Stimulated activated CD8-positive, alpha-beta memory T cell treated with anti-CD3 and anti-CD28 coated beads, Interleukin-15, amount 100 ng/mL, for 24 hours (primary cell): ENCODE results near the gene KRTAP10-9.
"Not testable (repeated sequence)": the region's sequence is repeated elsewhere in the genome, so short reads cannot be mapped to it uniquely, and the experiment has no call there.

Source experiments
- DNase-seq: peaks from one replicate; pipeline ENCODE4 v3.0.0-alpha.2; 2020; ENCODE audit warnings: low read depth

KRTAP10-9 gene

DNA sequence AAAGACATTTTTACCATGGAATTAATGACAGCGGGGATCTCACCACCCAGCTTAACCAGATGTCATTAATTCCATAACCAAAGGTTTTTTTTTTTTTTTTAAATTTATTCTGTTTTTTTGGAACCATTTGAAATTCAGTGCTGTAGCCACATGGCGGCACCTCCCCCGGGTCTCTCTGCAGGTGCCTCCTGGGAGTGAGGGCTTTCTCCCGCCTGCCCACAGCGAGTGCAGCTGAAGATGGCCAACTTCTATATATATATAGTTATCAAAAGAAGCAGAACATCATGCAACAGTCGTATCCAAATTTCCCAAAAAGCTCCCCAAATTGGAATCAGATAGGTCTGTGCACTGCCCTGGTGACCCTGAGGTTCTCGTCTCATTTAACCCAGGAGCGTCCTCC, 11.4 kb upstream of the KRTAP10-9 start:
- DNase-seq, result no peak

GRCh38 chr21:44615911-44616590, 10.8 kb upstream of the KRTAP10-9 start:
- DNase-seq, result no peak

DNA sequence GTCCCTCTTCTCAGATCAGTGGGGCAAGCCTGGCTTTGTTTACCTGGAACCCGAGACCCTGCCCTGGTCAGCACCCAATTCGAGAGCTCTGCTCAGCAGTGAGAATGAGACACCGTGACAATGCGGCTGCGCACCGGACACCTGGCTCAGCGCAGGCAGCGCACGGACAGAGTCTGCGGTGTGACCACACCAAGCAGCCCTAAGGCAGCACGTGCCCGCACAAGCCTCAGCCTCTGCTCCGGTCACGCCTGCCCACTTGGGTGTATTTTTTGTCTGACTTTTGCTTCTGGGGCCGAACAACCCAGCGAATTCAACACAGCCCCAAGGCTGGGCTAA, 10.3 kb upstream of the KRTAP10-9 start:
- DNase-seq, result no peak

GRCh38 chr21:44617071-44617501, 9.8 kb upstream of the KRTAP10-9 start:
- no peak for DNase-seq

- no peak for DNase-seq
These were observed 8.4 kb upstream of the KRTAP10-9 start for GRCh38 chr21:44618504-44618903.

DNA sequence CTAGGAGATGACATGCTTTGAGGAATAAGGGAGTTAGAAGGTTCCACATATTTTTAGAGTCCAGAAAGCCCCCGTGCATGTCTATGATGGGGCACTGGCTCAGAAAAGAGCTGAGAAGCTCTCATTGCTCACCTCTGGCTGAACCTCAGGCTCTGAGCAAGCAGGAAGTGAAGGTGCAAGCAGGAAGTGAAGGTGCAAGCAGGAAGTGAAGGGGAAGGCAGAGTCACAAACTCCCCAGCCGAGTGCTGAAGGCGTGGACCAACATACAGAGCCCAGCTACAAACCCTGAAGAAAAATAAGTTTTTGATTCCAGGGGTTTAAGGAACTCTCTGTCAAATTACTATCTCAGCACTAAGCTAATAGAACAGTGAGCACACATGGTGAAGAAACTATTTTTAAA, 8.0 kb upstream of the KRTAP10-9 start:
- DNase-seq, result no peak

DNA sequence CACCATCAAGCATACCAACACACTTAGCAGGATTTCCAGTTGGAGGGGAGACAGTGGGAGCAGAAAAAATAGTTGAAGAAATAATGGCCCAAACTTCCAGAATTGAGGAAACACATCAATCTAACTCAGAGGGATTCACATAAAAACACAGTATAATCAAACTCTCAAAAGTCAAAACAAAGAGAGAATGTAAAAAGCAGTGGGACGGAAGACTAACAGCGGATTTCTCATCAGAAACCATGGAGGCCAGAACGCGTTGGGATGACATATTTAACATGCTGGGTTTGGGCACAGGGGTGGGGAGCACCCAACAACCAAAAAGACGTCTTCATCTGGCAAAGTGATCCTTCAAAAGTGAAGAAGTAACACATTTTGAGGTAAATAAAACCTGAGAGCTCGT, 7.0 kb upstream of the KRTAP10-9 start:
- no peak for DNase-seq

DNA sequence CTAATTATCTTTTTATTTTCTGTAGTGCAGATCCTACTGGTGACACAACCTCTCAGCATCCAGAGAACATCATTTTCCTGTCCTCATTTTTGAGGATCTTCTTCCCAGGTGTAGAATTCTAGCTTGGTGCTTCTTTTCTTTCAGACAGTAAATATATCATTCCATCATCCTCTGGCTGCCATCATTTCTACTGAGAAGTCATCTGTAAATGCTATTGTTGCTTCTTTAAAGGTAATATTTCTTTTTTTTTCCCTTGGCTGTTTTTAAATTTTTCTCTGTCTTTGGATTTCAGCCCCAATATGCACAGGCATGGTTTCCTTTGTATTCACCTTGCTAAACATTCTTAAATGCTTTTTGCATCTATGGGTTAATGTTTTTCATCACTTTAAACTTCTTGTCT, 3.3 kb upstream of the KRTAP10-9 start:
- no peak for DNase-seq

GRCh38 chr21:44625756-44626155, 1.1 kb upstream of the KRTAP10-9 start:
- DNase-seq, result no peak

- no peak for DNase-seq
These were observed 631 bp upstream of the KRTAP10-9 start for GRCh38 chr21:44626262-44626661.

DNA sequence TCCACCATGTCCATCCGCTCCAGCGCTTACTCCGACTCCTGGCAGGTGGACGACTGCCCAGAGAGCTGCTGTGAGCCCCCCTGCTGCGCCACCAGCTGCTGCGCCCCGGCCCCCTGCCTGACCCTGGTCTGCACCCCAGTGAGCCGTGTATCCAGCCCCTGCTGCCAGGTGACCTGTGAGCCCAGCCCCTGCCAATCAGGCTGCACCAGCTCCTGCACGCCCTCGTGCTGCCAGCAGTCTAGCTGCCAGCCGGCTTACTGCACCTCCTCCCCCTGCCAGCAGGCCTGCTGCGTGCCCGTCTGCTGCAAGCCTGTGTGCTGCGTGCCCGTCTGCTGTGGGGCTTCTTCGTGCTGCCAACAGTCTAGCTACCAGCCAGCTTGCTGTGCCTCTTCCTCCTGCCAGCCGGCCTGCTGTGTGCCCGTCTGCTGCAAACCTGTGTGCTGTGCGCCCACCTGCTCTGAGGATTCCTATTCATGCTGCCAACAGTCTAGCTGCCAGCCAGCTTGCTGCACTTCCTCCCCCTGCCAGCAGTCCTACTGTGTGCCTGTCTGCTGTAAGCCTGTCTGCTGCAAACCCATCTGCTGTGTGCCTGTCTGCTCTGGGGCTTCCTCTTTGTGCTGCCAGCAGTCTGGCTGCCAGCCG, 409 bp downstream of the KRTAP10-9 start:
- not testable (repeated sequence) for DNase-seq

GRCh38 chr21:44627831-44628233, 939 bp downstream of the KRTAP10-9 start:
- DNase-seq, result not testable (repeated sequence)

DNA sequence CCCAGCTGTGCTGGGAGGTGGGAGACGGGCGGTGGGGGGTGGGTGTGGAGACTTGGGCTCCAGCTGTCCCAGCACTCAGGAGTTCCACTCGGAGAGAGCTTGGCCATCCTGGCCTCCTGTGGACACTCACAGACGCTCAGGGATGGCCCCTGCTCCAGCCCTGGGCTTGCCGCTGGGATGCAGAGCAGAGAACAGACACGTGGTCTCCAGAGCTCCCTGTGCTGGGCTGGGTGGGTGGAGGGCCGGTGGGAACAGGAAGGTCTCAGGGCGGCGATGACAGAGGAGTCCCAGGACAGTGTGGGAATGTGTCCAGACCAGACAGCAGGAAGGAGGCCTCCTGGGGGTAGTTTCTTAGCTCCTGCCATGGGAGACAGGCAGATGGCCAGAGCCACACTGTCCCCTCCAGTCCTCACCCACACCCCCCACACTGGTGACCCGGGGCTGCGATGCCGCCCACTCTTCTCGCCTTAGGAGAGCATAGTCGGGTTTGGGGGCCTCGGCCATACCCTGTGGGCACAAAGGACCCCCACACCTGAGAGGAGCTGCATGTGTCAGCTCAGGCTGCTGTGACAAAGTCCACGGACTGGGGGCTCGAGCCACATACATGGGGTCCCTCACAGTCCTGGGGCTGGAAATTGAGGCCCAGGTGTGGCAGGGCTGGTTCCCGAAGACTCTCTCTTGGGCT, 2.0 kb downstream of the KRTAP10-9 start:
- DNase-seq, result no peak

- DNase-seq, result no peak
These were observed 3.5 kb downstream of the KRTAP10-9 start for GRCh38 chr21:44630440-44630839.

DNA sequence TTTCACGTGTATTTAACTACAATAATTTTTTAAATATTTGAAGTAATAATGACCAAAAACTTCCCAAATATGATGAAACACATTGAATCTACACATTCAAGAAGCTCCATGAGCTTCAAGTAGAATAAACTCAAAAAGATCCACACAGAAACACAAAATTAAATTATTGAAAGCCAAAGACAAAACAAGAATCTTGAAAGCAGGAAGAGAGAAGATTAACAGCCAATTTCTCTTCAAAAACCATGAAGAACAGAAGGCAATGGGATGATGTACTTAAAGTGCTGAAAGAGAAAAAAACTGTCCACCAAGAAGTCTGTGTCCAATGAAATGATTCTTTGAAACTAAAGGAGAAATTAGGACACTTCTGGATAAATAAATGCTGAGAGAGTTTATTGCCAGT, 5.2 kb downstream of the KRTAP10-9 start:
- no peak for DNase-seq

DNA sequence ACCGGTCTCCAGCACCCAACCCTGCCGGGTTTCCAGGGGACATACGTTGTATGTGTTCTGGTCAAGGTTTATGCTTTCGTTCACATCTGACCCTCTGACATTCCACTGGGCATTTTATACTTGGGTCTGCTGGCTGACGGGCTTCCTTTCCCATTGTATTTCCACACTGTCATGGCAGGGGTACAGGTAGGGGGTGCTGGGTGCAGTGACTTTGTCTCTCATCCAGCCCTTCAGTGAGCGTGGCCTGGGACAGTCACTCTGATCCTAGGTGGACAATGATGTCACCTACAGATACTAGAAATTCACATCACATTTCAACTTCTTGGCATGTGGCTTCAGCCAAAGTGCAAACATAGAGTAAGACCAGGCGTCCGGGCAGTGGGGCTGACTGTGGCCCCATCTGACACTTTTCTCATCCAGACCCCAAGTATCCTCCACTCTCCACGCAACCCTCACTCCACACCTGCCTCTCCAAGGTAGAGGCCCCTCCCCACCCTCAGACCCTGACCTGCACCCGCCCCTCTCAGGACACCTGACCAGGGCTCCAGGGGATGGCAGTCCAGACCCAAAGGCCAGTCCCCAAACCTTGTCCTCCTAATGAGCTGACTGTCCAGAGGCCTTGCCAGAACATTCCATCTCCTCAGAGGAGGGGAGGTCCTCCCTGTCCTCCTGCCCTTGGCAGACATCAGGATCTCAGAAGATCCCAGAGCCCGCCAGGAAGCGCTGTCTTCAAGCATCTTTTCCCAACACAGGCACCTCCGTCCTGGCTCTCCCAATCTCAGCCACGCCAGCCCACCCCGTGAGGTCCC, 9.5 kb downstream of the KRTAP10-9 start:
- no peak for DNase-seq

DNA sequence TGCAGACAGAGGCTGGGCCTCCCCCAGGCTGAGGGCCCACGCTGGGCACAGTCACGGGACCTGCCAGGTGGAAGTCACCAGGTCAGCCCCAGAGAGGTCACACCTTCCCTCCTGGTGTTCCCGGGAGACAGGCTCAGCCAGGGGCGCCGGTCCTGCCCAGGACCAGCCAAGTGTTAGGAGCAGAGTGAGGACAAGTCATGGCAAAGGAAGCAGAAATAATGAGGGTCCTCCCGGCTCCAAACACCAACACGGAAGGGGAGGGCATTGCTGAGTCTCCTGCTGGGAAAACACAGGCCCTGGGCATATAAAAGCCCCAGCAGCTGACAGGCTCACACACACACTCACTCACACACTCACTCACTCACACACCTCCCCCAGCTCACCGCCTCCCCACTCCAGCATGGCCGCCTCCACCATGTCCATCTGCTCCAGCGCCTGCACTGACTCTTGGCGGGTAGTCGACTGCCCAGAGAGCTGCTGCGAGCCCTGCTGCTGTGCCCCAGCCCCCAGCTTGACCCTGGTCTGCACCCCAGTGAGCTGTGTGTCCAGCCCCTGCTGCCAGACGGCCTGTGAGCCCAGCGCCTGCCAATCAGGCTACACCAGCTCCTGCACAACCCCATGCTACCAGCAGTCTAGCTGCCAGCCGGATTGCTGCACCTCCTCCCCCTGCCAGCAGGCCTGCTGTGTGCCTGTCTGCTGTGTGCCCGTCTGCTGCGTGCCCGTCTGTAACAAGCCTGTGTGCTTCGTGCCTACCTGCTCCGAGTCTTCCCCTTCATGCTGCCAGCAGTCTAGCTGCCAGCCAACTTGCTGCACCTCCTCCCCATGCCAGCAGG, 10.3 kb downstream of the KRTAP10-9 start, which contains the start of gene KRTAP10-10:
Gene KRTAP10-10, plus strand, starts transcription at position 339 of the 833 bp plus-strand sequence. Its CDS starts 62 bp downstream, at position 401.
- no peak for DNase-seq

DNA sequence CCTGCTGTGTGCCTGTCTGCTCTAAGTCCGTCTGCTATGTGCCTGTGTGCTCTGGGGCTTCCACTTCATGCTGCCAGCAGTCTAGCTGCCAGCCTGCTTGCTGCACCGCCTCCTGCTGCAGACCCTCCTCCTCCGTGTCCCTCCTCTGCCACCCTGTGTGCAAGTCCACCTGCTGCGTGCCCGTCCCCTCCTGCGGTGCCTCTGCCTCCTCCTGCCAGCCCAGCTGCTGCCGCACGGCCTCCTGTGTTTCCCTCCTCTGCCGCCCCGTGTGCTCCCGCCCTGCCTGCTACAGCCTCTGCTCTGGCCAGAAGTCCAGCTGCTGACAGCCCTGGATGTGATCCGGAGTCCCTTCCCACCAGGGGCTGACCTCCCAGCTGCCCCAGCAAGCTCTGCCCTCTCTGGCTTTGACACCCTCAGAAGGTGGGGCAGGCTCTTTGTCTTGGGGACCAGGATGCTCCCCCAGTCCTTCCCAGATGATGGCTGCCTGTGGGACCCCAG, 11.0 kb downstream of the KRTAP10-9 start:
- DNase-seq, result not testable (repeated sequence)

- not testable (repeated sequence) for DNase-seq
These were observed 11.8 kb downstream of the KRTAP10-9 start for GRCh38 chr21:44638506-44639330.

DNA sequence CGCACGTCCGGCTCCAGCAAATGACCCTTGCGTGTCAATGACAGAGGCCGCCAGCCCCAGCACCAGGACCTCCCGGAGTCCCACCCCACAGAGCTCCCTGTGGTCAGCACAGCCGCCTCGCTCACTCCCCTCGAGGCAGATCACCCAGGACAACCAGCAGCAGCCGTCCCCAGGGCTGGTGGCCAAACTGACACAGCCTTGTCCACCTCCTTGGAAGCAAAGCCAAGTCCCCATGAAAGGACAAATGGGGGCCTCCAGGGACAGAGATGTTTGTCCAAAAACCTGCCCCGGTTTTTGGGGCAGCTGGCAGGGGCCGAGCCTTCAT, 12.4 kb downstream of the KRTAP10-9 start:
- no peak for DNase-seq

DNA sequence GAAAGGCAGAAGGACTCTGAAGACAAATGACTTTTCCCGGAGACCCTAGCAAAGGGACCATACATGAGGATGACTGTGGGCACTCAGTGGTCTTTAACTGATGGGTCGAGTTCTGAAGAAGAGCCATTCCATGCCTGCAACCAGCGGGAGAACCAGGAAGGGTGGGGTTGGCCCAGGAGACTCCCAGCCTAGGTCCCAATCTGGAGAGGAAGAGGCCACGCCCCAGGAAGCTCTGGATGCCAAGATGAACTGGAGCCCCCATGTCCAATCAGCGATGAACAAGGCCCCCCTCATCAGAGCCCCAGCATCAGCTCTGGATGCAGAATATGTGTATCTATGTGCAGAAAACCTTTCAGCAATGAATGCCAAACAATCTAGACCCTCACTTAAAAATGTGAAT, 13.9 kb downstream of the KRTAP10-9 start:
- DNase-seq, result no peak
